ENCODE data around the gene COL18A1.

DNA sequence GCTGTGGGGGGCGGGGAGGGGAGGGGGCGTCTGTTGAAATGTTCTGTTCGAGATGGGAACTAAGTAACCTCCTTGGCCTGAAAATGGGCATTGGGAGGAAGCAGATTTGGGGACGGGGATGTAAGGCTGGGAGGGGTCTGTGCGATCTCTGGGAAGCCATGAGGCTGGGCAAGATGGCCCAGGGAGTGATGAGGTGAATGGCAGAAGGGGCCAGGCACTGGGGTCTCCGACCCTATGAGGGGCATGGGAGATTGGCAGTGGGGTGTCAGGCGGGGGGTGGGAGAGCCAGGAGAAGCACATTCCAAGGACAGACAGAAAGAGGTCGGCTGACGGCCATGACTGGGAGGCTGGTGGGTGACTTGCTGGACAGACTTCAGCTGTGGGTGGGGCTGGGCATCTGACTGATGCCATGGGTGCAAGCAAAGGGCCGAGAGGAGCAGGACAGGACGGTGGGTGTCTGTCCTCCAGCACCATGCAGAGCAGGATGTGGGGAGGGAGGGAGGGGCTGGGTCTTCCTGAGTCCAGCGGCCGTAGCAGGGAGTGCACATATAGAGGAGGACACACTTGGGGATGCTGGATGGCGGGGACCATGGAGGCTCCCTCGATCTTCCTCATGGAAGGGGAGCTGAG, 30.0 kb upstream of the COL18A1 start:
- no peak for TF ChIP-seq POLR2A (IDR thresholded peaks at IDR 0.05)
- TF ChIP-seq, protein P1, sequence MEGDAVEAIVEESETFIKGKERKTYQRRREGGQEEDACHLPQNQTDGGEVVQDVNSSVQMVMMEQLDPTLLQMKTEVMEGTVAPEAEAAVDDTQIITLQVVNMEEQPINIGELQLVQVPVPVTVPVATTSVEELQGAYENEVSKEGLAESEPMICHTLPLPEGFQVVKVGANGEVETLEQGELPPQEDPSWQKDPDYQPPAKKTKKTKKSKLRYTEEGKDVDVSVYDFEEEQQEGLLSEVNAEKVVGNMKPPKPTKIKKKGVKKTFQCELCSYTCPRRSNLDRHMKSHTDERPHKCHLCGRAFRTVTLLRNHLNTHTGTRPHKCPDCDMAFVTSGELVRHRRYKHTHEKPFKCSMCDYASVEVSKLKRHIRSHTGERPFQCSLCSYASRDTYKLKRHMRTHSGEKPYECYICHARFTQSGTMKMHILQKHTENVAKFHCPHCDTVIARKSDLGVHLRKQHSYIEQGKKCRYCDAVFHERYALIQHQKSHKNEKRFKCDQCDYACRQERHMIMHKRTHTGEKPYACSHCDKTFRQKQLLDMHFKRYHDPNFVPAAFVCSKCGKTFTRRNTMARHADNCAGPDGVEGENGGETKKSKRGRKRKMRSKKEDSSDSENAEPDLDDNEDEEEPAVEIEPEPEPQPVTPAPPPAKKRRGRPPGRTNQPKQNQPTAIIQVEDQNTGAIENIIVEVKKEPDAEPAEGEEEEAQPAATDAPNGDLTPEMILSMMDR (IDR thresholded peaks at IDR 0.05), result no peak
